Stomach (tissue), 4 donors: ENCODE results near the gene LST1.

Source experiments
- EP300 ChIP-seq: sonication (generic); formaldehyde crosslinking; IDR thresholded peaks from one replicate; pipeline ENCODE4 v1.6.1; 2017; ENCODE audit warnings: antibody characterized with exemption
- POLR2A ChIP-seq, 4 donors: fragments of 450-650 bp; IDR thresholded peaks; one replicate each; pipeline ENCODE4 v1.6.1; 2016; ENCODE audit warnings: antibody characterized with exemption in 4 of 4, control low read depth in 2 of 4, mild to moderate bottlenecking in 1 of 4, moderate library complexity in 1 of 4
- POLR2AphosphoS5 ChIP-seq, 3 donors: sonication (generic); formaldehyde crosslinking; IDR thresholded peaks; one replicate each; pipeline ENCODE4 v1.6.1; 2016; ENCODE audit warnings: antibody characterized with exemption in 3 of 3
- TF ChIP-seq, protein P1 (sequence below), 7 experiments: fragments of 450-650 bp in 4 of 7; fragments of 200-600 bp in 3 of 7; sonication (generic) in 3 of 7; IDR thresholded peaks; one replicate each; pipeline ENCODE4 v1.5.1; 2016 to 2019; ENCODE audit warnings: antibody characterized with exemption in 7 of 7, control low read depth in 2 of 7, mild to moderate bottlenecking in 1 of 7

DNA sequence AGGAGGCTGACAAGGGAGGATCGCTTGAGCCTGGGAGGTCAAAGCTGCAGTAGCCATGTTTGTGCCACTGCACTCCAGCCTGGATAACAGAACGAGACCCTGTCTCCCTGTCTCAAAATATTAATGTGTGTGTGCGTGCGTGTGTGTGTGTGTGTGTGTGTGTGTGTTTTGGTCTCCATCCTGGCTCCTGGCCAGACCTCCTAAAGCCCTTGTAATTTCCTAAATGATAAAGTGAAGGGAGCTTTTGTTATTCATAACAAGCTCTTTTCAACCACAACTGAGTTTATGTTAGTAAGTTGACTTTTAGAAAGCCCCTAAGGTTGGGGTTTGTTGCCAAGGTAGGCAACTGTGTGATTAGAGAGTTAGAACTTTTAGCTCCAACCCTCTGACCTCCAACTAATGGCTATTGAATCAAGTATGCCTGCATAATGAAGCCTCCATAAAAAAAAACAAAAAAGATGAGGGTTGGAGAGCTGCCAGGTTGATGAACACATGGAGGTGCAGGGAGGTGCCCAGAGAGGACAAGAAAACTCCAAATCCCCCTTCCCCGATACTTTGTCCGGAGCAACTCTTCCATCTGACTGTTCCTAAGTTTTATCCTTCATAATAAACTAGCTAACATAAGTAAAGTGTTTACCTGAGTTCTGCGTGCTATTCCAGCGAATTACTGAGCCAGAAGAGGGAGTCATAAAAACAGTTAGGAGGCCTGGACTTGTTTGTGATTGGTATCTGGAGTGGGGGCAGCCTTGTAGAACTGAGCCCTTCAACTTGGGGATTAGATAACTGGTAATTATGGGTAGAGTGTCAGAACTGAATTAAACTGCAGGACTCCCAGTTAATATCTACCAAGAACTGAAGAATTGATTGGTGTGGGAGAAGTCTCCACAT is 23.7 kb downstream of the LST1 start:
- no peak for TF ChIP-seq EP300
- TF ChIP-seq, protein P1, sequence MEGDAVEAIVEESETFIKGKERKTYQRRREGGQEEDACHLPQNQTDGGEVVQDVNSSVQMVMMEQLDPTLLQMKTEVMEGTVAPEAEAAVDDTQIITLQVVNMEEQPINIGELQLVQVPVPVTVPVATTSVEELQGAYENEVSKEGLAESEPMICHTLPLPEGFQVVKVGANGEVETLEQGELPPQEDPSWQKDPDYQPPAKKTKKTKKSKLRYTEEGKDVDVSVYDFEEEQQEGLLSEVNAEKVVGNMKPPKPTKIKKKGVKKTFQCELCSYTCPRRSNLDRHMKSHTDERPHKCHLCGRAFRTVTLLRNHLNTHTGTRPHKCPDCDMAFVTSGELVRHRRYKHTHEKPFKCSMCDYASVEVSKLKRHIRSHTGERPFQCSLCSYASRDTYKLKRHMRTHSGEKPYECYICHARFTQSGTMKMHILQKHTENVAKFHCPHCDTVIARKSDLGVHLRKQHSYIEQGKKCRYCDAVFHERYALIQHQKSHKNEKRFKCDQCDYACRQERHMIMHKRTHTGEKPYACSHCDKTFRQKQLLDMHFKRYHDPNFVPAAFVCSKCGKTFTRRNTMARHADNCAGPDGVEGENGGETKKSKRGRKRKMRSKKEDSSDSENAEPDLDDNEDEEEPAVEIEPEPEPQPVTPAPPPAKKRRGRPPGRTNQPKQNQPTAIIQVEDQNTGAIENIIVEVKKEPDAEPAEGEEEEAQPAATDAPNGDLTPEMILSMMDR (IDR thresholded peaks at IDR 0.05) = no peak
- no peak for TF ChIP-seq POLR2A (IDR thresholded peaks at IDR 0.05)
- no peak for TF ChIP-seq POLR2AphosphoS5 (IDR thresholded peaks at IDR 0.05)
